HG02642 (cell line): ENCODE data around the gene TCF4.

Source experiments
- ATAC-seq: cut with Tn5 transposase; IDR thresholded peaks from one replicate; pipeline ENCODE4 v1.9.1; 2021; ENCODE audit warnings: mild to moderate bottlenecking; ENCODE audit not compliant: unreplicated experiment, poor library complexity

TCF4 gene

DNA sequence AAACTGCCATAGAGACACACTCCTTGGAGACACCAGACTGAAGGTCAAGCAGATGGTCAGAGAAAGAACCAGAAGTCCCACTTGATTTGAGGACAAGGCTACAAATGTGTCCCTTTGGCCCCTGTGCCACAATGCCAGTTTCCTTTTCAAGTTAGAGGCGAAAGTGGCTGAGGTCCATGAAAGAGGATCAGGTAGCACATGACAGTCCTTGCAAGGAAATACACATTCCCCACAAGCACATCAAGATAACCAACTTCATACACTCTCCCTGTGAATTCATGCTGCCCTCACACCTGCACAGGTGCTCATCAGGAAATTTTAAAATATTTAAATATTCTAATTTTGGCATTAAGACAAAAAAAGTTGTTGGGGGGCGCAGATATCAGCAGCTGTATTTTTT lies 218.6 kb downstream of the TCF4 start:
- no peak for ATAC-seq

DNA sequence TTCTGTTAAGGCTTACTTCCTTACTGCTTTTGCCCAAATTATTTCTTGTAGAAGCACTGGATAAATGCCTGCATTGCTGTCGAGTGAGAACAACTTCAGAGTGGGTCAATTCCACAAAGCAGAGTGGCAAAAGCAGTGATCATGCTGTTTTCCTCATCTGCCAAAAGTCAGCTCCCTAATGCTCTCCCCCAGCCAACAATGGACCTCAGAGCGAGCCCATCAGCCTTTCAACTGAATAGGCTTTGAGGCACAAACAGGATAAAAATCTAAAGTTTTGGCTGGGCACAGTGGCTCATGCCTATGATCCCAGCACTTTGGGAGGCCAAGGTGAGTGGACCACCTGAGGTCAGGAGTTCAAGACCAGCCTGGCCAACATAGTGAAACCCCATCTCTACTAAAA lies 222.7 kb downstream of the TCF4 start:
- ATAC-seq, result no peak

DNA sequence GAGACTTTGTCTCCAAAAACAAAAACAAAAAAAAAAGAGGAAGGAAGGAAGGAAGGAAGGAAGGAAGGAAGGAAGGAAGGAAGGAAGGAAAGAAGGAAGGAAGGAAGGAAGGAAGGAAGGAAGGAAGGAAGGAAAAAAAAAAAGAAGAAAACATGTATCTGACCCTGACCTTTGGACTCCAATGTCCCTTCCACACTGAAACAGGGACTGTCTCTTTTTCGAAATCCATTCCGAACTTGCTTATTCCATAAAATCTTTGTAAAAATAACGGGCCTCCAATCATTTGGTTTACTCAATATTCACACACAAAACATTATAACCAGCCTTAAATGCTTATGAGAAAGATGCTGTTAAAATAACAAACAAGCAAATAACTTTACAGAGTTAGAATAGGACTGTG lies 225.7 kb downstream of the TCF4 start:
- ATAC-seq, result no peak

DNA sequence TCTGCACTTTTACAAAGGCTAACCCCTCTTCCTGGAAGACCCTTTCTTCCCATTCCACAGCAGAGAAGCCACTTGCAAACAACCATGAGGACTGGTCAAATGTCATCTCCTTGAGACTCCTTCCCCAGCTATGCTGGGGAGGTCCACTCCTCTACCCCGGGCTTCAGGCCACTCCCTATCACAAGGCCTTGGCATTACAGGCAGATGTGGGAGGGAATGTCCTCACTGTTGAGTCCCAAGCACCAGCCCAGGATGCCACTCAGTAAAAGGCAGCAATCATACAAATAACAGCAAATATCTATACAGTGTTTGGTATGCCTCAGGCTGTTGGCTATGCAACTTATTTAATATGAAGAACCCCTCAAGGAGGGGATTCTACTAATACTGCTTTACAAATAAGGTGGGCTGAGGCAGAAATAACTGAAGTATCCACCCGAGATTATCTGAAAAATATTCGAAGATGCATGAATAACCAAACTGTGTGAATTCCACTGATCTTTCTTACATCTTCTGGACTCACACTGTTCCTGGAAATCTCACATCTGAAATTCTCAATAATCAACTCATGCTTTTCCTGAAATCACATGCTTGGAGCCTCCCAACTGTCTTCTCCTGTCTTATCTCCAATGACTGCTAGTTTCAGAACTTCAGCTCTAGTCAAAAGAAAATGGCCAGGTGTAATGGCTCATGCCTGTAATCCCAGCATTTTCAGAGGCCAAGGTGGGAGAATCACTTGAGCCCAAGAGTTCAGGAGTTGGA lies 226.3 kb downstream of the TCF4 start:
- no peak for ATAC-seq

DNA sequence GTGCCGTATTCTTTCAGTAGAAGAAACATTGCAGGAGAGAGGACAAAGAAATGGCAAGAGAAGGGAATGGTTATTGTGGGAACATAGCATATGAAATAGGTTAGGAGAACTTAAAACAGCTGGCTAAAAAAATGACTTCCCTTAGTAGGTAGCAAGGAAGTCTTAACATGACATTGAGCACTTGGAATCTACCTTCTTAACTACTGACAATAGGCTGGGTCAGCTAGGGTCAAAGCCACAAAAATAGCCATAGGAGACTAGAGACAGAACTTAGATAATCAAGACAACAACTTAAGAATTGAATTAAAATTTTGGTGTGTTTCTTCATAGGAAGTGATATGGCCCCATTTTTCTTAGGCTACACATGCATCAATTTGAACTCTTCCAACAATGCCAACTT lies 227.9 kb downstream of the TCF4 start:
- no peak for ATAC-seq

DNA sequence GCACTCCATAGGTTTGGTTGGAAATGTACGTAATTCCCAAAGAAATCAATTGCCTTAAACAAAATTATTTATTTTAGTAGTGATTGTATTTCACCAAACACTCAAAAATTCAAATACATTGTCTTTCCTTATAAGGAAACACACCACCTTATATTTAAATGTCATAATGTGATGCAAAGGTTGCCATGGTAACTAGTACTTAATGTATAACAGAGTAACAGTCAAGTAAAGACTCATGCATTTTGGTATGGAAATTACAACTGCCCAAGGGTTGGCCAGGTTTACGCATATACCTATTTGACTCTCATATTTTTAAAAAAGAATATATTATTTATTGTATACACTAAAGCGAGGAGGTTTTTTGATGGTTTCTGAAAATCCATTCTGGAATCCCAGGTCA lies 231.2 kb downstream of the TCF4 start:
- no peak for ATAC-seq

DNA sequence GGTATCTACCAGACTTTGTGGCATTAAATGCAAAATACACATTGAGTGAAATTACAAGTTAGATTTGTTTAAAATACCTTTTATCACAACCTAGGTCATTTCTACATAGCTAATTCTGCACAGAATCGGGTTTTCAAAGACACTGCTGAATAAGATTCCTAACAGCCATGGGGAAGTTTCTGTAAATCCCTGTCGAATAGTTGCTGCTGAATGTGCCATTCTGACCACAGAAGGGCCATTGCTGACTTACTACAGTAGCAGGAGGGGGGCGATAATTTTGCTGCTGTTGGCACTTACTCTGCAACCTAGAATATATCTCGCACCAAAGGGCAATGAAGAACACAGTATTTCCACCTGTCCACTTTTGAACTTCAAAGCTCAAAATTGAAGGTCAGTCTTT lies 232.8 kb downstream of the TCF4 start:
- no peak for ATAC-seq

DNA sequence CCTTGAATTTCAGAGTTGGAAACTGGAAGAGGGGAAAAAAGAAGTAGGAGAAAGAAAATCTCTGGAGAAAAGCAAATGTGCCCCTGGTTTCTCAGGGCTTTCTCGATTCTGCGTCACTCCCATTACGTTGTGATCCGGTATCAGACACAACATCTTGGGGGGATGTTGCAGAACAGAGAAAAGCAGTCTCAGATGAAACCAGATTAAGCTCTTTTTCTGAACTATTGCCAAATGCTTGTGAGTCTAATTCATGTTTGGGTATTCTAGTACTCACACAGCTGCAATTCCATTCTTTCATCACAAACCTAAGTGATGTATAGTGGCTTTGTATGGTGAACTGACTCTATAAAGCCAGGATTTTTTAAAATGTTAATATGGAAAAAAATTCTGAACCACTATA lies 233.2 kb downstream of the TCF4 start:
- no peak for ATAC-seq

DNA sequence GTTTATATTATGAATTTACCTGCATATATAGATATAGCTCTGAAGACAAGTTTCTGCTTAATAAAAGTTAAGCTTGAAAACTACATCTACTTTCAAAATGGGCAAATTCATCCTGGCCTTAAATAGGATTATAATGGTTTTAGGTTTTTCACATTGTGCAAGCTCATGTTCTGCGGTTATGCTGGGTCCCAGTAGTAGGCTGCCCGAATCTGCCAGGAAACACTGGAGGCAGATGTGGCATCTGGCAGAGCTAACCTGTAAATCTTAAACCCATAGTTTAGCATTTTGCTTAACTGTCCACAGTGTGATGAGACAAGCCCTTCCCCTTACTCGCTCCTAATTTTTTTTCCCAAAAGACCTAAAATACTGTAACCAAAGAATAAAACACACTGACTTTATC lies 234.2 kb downstream of the TCF4 start:
- no peak for ATAC-seq

DNA sequence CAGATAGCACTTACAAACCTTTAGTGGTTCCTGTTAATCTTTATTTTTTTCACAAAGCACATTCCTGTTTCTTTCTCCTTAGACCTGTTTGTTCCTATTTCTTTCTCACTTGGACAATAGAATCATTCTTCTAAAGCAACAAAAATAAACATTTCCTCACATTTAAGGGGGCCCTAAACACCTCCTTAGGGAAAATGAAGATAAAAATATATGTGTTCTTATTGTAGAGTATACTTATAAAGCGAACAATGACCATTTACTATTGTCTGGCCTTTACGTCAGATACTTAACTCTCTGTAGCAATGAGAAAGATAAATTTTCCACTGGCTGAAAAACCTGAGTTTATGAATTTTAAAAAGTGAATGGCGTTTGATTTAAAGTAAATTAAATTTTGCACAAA lies 234.6 kb downstream of the TCF4 start:
- ATAC-seq, result no peak

DNA sequence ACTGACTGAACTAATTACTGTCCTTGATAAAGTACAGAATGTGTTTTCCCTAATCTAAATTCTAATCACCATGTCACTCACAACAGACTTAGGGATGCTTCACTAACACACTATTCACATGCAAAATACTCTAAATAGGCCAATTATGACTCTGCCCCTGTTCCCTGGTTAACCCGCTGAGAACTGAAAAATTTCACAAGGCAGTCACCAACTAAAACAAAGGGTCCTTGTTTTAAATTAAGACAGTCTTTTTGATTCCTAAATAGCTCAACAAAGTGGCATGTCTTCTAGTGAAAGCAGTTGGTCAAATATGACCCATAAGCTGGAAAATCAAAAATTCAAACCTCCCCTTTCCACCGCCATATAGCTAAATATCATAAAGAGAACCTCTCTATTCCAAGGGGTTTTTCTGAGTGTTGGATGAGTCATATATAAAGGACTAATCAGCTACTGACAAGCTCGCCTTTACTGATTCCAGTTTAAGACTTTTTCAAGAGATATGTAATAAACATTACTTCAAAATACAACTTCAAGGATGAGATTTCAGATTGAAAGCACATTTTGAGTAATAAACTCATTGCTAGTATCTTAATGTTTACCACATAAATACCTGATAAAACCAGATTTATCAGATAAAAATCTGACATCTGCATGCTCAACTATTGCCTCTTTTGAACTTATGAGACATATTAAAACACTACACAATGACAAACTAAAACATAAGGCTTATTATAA lies 235.8 kb downstream of the TCF4 start:
- no peak for ATAC-seq

DNA sequence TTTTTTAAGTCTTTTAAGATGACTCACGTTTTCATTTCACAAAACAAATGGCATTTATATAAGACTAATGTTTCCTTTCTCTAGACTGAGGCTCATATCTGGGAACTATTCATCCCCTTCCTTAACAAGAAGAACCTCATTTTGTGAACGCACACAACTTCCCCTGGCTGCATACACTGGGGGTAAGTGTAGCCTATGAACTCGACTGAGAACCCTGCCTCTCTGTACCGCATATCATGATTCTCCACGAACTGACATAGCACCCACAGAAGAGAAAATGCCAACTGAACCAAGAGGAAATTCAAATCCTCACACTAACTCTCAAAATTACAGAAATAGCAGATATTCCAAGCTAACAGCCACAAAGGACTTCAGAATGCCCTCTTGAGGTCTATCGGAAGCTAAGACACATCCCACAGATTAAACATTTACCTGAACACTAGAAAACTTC lies 236.7 kb downstream of the TCF4 start:
- no peak for ATAC-seq

DNA sequence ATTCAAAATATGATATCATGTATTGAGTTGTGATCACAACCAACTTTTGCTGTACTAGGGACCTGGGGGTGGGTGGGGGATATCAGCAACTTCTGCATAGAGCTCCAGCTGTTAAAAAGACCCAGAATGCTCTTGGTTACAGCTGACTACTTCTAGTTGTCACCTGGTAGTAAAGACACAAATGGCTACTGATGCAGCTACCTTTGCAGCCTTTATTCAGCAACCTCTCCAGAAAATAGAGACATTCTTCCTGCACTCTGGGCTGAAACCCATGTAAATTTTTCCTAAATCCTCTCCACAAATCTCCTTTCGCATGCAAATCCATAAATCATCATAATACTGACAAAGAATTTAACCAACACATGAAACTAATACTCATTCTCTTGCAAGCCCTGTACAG lies 238.3 kb downstream of the TCF4 start:
- no peak for ATAC-seq

DNA sequence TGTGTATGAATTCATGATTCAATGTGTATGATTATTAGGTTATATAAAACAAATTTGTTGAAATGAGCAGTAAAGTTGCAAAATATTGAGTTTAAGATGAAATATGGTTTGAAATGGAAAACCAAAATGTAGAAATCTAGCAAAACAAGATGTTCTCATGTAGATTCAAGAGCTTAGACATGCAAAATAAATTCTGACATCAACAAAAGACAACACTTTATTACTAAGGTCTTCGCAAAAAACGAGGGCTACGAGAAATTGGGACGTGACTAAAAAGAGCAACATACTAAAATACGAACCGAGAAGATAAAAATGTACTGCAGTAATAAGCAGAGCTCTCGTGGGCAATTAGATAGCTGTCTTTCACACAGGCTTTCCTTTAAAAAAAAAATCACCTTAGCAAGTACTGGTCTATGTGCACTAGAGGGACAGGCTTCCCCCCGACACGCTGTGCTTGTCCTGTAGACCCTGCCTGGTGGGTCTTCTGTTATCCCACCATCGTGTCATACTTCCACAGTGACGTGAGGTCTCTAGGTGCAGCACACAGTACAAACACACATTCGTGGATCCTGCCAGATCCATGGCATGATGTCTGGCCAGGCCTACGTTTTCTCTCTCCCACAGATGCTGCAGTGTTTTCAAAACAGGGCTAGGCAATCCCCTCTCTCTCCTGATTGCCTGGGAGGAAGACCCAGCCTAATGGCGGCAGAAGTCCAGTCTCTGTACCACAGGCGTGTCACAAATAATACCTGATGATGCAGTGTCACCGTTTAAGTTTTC lies 240.8 kb downstream of the TCF4 start:
- ATAC-seq, result no peak

DNA sequence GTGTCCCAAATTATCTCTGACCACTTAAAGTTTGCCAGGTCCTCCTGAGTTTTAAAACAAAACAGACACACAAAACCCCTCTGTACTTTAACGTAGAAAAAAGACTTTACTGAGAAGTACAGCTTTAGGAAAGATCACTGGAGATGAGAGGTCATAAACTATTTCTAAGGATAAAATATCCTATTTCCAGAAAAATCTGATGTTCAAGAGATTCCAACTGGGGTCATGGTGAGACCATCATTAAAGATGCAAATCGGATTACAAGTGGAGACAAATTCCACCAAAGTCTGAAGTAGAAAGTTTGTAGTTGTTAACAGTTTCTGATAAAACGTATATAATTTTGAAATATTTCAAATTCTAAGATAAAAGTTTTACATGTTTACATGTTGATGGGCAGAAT lies 241.6 kb downstream of the TCF4 start:
- no peak for ATAC-seq

DNA sequence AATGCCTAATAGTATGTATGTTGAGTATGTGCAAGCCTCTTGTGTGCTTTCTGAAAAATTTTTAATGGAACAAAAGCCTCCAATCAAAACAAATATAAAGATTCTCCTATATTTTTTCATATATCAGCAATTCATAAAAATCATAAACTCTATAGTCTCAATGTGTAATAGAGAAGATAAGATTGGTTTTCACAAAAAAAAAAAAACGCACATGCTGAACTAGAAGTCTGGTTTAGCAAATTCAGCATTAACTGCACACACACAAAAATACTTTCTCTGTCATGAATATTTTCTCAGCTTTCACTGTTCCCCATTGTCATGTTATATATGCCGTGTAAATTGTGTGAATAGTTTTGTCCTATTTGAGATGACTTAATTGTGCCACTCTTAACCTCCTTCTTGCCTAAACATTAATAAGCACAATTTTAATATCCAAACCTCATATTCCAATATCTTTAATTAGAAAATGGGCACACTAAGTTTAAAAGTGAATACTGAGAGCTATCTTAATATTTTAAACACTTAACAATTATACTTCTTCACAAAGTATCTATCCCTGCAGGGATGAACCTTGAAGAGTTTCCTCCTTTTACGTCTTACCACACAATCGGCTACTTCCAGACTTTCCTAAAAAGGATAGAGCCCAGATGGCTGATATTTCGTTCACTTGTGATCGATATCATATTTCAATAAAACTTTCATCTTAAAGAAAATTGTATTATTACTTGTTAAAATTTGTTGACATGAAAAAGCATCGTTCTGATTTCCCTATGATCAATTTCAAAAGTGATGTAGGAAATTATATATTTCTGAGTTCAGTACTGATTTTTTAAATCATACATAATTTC lies 242.7 kb downstream of the TCF4 start:
- no peak for ATAC-seq

DNA sequence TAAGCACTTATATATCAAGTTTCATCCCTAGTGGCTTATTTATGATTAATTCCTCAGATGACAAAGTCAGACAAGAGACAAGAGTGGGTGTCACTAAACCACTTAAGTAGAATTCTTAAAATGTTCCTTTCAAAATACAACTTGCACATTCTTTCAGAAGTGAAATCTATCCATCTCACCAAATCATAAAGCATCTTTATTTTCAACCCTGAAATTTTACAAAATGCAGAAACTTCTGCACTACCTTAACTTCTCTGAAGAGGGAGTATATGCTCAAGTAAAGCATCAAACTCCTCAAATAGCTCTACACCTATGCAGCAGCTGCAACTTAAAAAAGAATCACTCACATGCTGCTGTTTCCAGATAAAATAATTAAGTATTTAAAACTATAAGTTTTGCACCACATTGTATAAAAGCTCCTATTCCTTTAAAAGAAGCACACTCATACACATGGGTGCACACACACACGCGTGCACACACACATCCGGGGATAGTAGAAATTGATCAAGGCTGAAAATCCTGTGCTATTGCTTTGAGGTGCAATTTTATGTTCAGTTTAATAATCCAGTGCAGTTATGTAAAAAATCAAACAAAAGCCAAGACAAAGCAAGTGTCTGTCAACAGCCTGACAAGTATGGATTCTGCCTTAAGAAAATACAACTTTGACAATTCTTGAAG lies 244.5 kb downstream of the TCF4 start:
- ATAC-seq, result no peak

DNA sequence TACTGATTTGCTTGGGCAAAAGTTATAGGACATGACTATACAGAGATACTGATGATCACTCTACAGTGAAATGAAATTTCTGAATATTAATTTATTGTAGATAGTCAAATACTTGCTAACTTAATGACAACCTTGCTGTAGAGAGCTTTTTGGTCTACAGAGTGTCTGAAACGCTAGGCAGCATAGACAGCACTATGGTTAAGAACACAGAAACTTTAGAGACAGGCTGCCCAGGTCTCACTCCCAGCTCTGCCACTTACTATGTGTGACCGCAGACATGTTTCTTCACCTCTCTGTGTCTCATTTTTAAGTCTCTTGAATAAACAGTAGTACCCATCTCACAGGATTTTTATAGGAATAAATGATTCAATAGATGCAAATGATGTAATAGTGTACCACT lies 247.0 kb downstream of the TCF4 start:
- no peak for ATAC-seq

DNA sequence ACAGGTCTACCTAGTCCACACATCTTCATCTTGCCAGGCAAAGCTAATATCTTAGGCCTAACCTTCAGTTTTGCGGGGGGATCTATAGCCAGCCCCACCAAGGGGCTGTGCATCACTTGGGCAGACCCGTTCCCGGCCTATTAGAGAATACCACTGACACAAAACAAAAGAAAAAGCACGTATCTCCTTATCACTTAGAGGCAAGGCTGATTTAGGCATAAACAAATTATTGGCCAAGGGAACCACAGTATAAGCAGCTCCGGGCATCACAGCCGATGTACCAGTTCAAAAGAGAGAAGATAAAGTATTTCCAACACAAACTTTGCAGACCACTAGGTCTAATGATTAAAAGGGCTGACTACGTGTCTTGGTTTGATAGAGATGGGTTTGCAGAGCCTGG lies 248.0 kb downstream of the TCF4 start:
- ATAC-seq, result no peak
